ENCODE data around the gene TREML2.

GRCh38 chr6:41174610-41175009 is 26.3 kb downstream of the TREML2 start:
- TF ChIP-seq CTCF (IDR thresholded peaks at IDR 0.05) = no peak
- TF ChIP-seq TAF1 (IDR thresholded peaks at IDR 0.05; ENCODE audit: borderline replicate concordance, low read depth, low read length) = no peak
